GM12878 (cell line): ENCODE data around the gene PREX1. TPM values are rescaled to one million over a fixed set of nuclear protein-coding genes. Genes with fewer than 3 reads are reported as not detected.

Source experiments
- ATAC-seq: fragments of 200-7000 bp; cut with Tn5 transposase; 3 replicates; pipeline ENCODE4 v1.9.1; 2020; ENCODE audit warnings: mild to moderate bottlenecking, moderate library complexity
- BruUV-seq: library from RNA; stranded (reverse); fragments of 400-500 nt; replicated peaks from 2 replicates; lab custom pipeline; 2021; lab: Mats Ljungman, UMichigan
- CTCF ChIA-PET: fragments of 300-600 bp; sonication (Branson Sonifier 250); formaldehyde crosslinking; extraction: SDS; loops from one replicate; lab custom pipeline; 2021; ENCODE audit warnings: inconsistent platforms; lab: Yijun Ruan, JAX
- POLR2A ChIA-PET: fragments of 350-600 bp; formaldehyde crosslinking; extraction: SDS; loops from one replicate; lab custom pipeline; 2021; ENCODE audit warnings: inconsistent platforms; lab: Charles Lee
- RAD21 ChIA-PET: fragments of 300-600 bp; sonication (Branson Sonifier 250); formaldehyde crosslinking; loops from one replicate; lab custom pipeline; 2023; ENCODE audit warnings: antibody characterized with exemption; ENCODE audit not compliant: unreplicated experiment; lab: Charles Lee
- SMC1A ChIA-PET: fragments of 300-600 bp; sonication (Branson Sonifier 250); formaldehyde crosslinking; loops from one replicate; lab custom pipeline; 2023; ENCODE audit not compliant: unreplicated experiment, uncharacterized antibody; lab: Charles Lee
- DNase-seq: peaks from one replicate; pipeline ENCODE4 v3.0.0-alpha.2; 2011; ENCODE audit warnings: low read depth, low spot score
- FAIRE-seq: peaks from 3 replicates; lab custom pipeline; 2011; peaks lifted over from hg19 to GRCh38; lab: Jason Lieb, UNC
- H2AFZ ChIP-seq: 2 replicates; pipeline ENCODE4 v1.6.0; 2011; ENCODE audit warnings: low read depth, low read length, control low read depth; ENCODE audit not compliant: control insufficient read depth
- H3K27ac ChIP-seq: 2 replicates; pipeline ENCODE4 v1.5.1; 2011; ENCODE audit warnings: control low read depth; ENCODE audit not compliant: control insufficient read depth, insufficient read depth
- H3K27me3 ChIP-seq, 2 experiments: replicated peaks in 1 of 2; 2 replicates each; pipeline versions ENCODE4 v1.6.0 to v1.6.1; 2011; ENCODE audit warnings: low read length in 1 of 2; ENCODE audit not compliant: control insufficient read depth in 2 of 2, insufficient read depth in 2 of 2
- H3K36me3 ChIP-seq, 2 experiments: 2 replicates each; pipeline ENCODE4 v1.5.1; 2011; ENCODE audit warnings: low read length in 1 of 2; ENCODE audit not compliant: control insufficient read depth in 2 of 2, insufficient read depth in 2 of 2
- H3K4me1 ChIP-seq: 2 replicates; pipeline ENCODE4 v1.6.1; 2011; ENCODE audit warnings: mild to moderate bottlenecking, low read length, moderate library complexity, mixed read lengths; ENCODE audit not compliant: control insufficient read depth, insufficient read depth
- H3K4me2 ChIP-seq: 2 replicates; pipeline ENCODE4 v1.6.0; 2011; ENCODE audit warnings: control low read depth; ENCODE audit not compliant: control insufficient read depth, insufficient read depth
- H3K4me3 ChIP-seq: fragments of 200-600 bp; sonication (generic); 2 replicates; pipeline ENCODE4 v1.5.1; 2016
- H3K79me2 ChIP-seq: 2 replicates; pipeline ENCODE4 v1.6.0; 2011; ENCODE audit warnings: low read length; ENCODE audit not compliant: control insufficient read depth, insufficient read depth
- H3K9ac ChIP-seq: 2 replicates; pipeline ENCODE4 v1.8.0; 2011; ENCODE audit warnings: low read length, control low read depth, mixed read lengths; ENCODE audit not compliant: control insufficient read depth, insufficient read depth
- H3K9me3 ChIP-seq: replicated peaks from 3 replicates; pipeline ENCODE4 v1.5.1; 2011; ENCODE audit warnings: mild to moderate bottlenecking, low read length; ENCODE audit not compliant: control insufficient read depth, insufficient read depth
- H4K20me1 ChIP-seq: 2 replicates; pipeline ENCODE4 v1.6.0; 2011; ENCODE audit not compliant: control insufficient read depth, insufficient read depth
- ESRRA ChIP-seq: IDR thresholded peaks from 2 replicates; pipeline ENCODE4 v1.6.1; 2012; ENCODE audit warnings: mild to moderate bottlenecking, low read length, improper control_type of control experiment
- FOS ChIP-seq: IDR thresholded peaks from 3 replicates; pipeline ENCODE4 v1.6.1; 2011; ENCODE audit warnings: borderline replicate concordance; ENCODE audit not compliant: insufficient read length; ENCODE audit errors: extremely low read depth
- HCFC1 ChIP-seq: fragments of 150-350 bp; IDR thresholded peaks from 2 replicates; pipeline ENCODE4 v1.6.1; 2014; ENCODE audit warnings: low read length
- HDGF ChIP-seq: fragments of 450-650 bp; IDR thresholded peaks from 2 replicates; pipeline ENCODE4 v1.6.1; 2016; ENCODE audit warnings: antibody characterized with exemption
- IKZF1 ChIP-seq: fragments of 450-650 bp; conservative IDR thresholded peaks from 2 replicates; pipeline ENCODE4 v1.6.1; 2017; ENCODE audit warnings: antibody characterized with exemption, mild to moderate bottlenecking
- LARP7 ChIP-seq: fragments of 450-650 bp; IDR thresholded peaks from 2 replicates; pipeline ENCODE4 v1.6.1; 2017; ENCODE audit warnings: mild to moderate bottlenecking
- MEF2B ChIP-seq: fragments of 450-650 bp; IDR thresholded peaks from 2 replicates; pipeline ENCODE4 v1.6.1; 2018; ENCODE audit warnings: mild to moderate bottlenecking, moderate library complexity; ENCODE audit not compliant: partially characterized antibody, poor library complexity, severe bottlenecking
- POLR2A ChIP-seq: IDR thresholded peaks from 2 replicates; pipeline ENCODE4 v1.6.1; 2011; ENCODE audit warnings: low read depth, mild to moderate bottlenecking, low read length
- TAF1 ChIP-seq: IDR thresholded peaks from 2 replicates; pipeline ENCODE4 v1.6.1; 2011; ENCODE audit warnings: mild to moderate bottlenecking, low read depth, low read length, borderline replicate concordance
- TBL1XR1 ChIP-seq: IDR thresholded peaks from 2 replicates; pipeline ENCODE4 v1.6.1; 2012; ENCODE audit warnings: low read depth, low read length, improper control_type of control experiment
- WGBS: methylation state at CpG from one replicate; pipeline ENCODE4 v1.1.6; 2016; ENCODE audit warnings: low lambda C conversion rate; ENCODE audit not compliant: insufficient replicate concordance, insufficient coverage; ENCODE audit errors: missing lambda C conversion rate; 5-methylcytosine and 5-hydroxymethylcytosine counted together
- in situ Hi-C: fragments of 300-500 bp; cut with MboI; formaldehyde crosslinking; loops from 9 replicates; pipeline ENCODE4 v1.14.3; 2018; ENCODE audit warnings: mixed read lengths
- intact Hi-C: fragments of 100-400 bp; cut with micrococcal nuclease; formaldehyde crosslinking; loops from one replicate; pipeline ENCODE4 v1.14.2; 2022; ENCODE audit not compliant: unreplicated experiment
- polyA plus RNA-seq, 11 experiments: library from polyadenylated mRNA; depleted of rRNA in 4 of 11; unstranded in 6 of 11; stranded (reverse) in 5 of 11; fragments of >200 nt; fragmentation: Nextera tagmentation in 4 of 11; fragmentation: Illumina TruSeq in 1 of 11; extraction: Ambion mirVana in 4 of 11; extraction: Trizol in 1 of 11; gene quantifications; 1 replicate in 1 of 11; 2 replicates in 10 of 11; pipeline versions ENCODE4 v1.2.1 to v1.2.3, GENCODE V29; 2011 to 2016; ENCODE audit warnings: inconsistent platforms in 2 of 11, missing spikeins in 2 of 11, low read depth in 1 of 11
- total RNA-seq, 4 experiments: library from RNA; depleted of rRNA in 3 of 4; stranded (reverse); fragments of >200 nt in 3 of 4; fragmentation: Illumina TruSeq in 1 of 4; extraction: Trizol in 1 of 4; gene quantifications; 2 replicates each; pipeline versions ENCODE4 v1.2.1 to v1.2.3, GENCODE V29; 2013 to 2021
- TF ChIP-seq, protein P1 (sequence below): IDR thresholded peaks from 2 replicates; pipeline ENCODE4 v1.6.1; 2011; ENCODE audit warnings: low read depth, low read length, improper control_type of control experiment, borderline replicate concordance
- TF ChIP-seq, protein P2 (sequence below): fragments of 450-650 bp; IDR thresholded peaks from 2 replicates; pipeline ENCODE4 v1.6.1; 2018; ENCODE audit warnings: mild to moderate bottlenecking, low read depth, moderate library complexity; ENCODE audit not compliant: partially characterized antibody
- TF ChIP-seq, protein P3 (sequence below): fragments of 450-650 bp; formaldehyde crosslinking; IDR thresholded peaks from 2 replicates; pipeline ENCODE4 v1.4.0; 2020; ENCODE audit warnings: mild to moderate bottlenecking, moderate library complexity
- TF ChIP-seq, protein P4 (sequence below): IDR thresholded peaks from 2 replicates; pipeline ENCODE4 v1.6.1; 2011; ENCODE audit warnings: borderline replicate concordance, low read depth, mild to moderate bottlenecking, moderate library complexity, mixed read lengths, low read length; ENCODE audit not compliant: insufficient read depth; ENCODE audit errors: extremely low read length

Gene PREX1
- total and polyA plus RNA-seq, 10 of the 15 experiments (the other 5 are each of a cell fraction or from before 2014, with no cell fraction given) = 2.6 to 114 (median 38.9) TPM

DNA sequence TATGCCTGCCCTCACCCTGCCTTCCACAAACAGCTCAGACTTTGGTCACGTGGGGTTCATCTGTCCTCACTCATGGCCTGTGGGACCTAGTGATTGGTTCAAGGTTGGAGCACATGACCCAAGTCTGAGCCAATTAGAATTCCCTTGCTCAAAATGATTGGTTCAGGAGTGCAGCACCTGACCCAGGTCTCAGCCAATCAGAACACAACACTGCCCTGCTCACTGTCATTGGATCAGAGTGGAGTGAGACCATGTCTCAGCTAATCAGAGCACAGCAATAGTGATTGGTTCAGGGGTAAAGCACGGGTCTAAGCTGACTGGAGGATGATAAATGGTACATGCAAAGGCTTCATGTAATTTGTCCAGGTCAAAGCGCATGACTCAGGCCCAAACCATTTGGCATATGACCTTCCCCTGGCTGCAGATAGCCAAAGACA is 102.2 kb downstream of the PREX1 start:
- H3K27ac ChIP-seq = no peak overlapping the region
- in situ Hi-C loops (no loop called here), intact Hi-C loops (no loop called here)
- ATAC-seq (peak; percentile 48), FAIRE-seq (no peak), DNase-seq (no peak)
- no peak overlapping the region for H2AFZ ChIP-seq
- ChIA-PET CTCF (interaction anchor here (0.6 to 1.6 kb wide), 3 partner anchors 13 to 327 kb away, joined by 3 read pairs; no protein-coding TSS in a partner anchor), RAD21 (no interaction called here), POLR2A (interaction anchor here (0.5 to 0.6 kb wide), 3 partner anchors 157 to 1402 kb away, joined by 3 read pairs; no protein-coding TSS in a partner anchor), SMC1A (interaction anchor here (1.0 to 3.1 kb wide), 3 partner anchors 8 to 100 kb away, joined by 3 to 9 read pairs (median 4); no protein-coding TSS in a partner anchor)
- peaks cover 11 to 32% of the 10 kb centered on the region in 2 experiments for H3K36me3 ChIP-seq
- no peak overlapping the region for H3K9ac ChIP-seq
- peaks cover 31% of the 10 kb centered on the region for H3K79me2 ChIP-seq
- H3K9me3 ChIP-seq = no peaks in the 10 kb centered on the region; the same call in 2 of the 3 replicates
- H3K4me2 ChIP-seq = no peak overlapping the region
- 98% methylated on average over 3 of the region's 3 CpGs for WGBS
- BruUV-seq = no TSS peak
- no peak overlapping the region for H3K4me3 ChIP-seq
- H3K4me1 ChIP-seq = peaks cover 39% of the 10 kb centered on the region
- H3K27me3 ChIP-seq = no peaks in the 10 kb centered on the region
- no peaks in the 10 kb centered on the region for H4K20me1 ChIP-seq
- TF ChIP-seq HDGF (no peak), LARP7 (no peak), TBL1XR1 (no peak), TAF1 (no peak), ESRRA (no peak), IKZF1 (no peak), MEF2B (no peak), FOS (peak; percentile 38), POLR2A (0 out of 2 replicates have a peak, but pooled peaks have one; percentile 19), HCFC1 (no peak)
- TF ChIP-seq, protein P1, sequence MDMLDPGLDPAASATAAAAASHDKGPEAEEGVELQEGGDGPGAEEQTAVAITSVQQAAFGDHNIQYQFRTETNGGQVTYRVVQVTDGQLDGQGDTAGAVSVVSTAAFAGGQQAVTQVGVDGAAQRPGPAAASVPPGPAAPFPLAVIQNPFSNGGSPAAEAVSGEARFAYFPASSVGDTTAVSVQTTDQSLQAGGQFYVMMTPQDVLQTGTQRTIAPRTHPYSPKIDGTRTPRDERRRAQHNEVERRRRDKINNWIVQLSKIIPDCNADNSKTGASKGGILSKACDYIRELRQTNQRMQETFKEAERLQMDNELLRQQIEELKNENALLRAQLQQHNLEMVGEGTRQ = peak; percentile 60
- TF ChIP-seq, protein P2, sequence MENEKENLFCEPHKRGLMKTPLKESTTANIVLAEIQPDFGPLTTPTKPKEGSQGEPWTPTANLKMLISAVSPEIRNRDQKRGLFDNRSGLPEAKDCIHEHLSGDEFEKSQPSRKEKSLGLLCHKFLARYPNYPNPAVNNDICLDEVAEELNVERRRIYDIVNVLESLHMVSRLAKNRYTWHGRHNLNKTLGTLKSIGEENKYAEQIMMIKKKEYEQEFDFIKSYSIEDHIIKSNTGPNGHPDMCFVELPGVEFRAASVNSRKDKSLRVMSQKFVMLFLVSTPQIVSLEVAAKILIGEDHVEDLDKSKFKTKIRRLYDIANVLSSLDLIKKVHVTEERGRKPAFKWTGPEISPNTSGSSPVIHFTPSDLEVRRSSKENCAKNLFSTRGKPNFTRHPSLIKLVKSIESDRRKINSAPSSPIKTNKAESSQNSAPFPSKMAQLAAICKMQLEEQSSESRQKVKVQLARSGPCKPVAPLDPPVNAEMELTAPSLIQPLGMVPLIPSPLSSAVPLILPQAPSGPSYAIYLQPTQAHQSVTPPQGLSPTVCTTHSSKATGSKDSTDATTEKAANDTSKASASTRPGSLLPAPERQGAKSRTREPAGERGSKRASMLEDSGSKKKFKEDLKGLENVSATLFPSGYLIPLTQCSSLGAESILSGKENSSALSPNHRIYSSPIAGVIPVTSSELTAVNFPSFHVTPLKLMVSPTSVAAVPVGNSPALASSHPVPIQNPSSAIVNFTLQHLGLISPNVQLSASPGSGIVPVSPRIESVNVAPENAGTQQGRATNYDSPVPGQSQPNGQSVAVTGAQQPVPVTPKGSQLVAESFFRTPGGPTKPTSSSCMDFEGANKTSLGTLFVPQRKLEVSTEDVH = no peak
- TF ChIP-seq, protein P3, sequence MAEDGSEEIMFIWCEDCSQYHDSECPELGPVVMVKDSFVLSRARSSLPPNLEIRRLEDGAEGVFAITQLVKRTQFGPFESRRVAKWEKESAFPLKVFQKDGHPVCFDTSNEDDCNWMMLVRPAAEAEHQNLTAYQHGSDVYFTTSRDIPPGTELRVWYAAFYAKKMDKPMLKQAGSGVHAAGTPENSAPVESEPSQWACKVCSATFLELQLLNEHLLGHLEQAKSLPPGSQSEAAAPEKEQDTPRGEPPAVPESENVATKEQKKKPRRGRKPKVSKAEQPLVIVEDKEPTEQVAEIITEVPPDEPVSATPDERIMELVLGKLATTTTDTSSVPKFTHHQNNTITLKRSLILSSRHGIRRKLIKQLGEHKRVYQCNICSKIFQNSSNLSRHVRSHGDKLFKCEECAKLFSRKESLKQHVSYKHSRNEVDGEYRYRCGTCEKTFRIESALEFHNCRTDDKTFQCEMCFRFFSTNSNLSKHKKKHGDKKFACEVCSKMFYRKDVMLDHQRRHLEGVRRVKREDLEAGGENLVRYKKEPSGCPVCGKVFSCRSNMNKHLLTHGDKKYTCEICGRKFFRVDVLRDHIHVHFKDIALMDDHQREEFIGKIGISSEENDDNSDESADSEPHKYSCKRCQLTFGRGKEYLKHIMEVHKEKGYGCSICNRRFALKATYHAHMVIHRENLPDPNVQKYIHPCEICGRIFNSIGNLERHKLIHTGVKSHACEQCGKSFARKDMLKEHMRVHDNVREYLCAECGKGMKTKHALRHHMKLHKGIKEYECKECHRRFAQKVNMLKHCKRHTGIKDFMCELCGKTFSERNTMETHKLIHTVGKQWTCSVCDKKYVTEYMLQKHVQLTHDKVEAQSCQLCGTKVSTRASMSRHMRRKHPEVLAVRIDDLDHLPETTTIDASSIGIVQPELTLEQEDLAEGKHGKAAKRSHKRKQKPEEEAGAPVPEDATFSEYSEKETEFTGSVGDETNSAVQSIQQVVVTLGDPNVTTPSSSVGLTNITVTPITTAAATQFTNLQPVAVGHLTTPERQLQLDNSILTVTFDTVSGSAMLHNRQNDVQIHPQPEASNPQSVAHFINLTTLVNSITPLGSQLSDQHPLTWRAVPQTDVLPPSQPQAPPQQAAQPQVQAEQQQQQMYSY (CRISPR knock-in tag) = no peak
- TF ChIP-seq, protein P4, sequence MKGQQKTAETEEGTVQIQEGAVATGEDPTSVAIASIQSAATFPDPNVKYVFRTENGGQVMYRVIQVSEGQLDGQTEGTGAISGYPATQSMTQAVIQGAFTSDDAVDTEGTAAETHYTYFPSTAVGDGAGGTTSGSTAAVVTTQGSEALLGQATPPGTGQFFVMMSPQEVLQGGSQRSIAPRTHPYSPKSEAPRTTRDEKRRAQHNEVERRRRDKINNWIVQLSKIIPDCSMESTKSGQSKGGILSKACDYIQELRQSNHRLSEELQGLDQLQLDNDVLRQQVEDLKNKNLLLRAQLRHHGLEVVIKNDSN = peak; percentile 78
